SK-N-SH treated with all-trans-retinoic acid at 6 μM for 48 hours (cell line): Measurements from ENCODE around the gene ADAMTS20.

ENCODE experiments used
- ATAC-seq: fragments of 200-7000 bp; cut with Tn5 transposase; 3 replicates; pipeline ENCODE4 v1.9.1; 2020; ENCODE audit warnings: mild to moderate bottlenecking, moderate library complexity
- ARNTL ChIP-seq: fragments of 450-650 bp; formaldehyde crosslinking; IDR thresholded peaks from 2 replicates; pipeline ENCODE4 v1.5.0; 2020; ENCODE audit warnings: low read depth, mild to moderate bottlenecking, moderate library complexity, borderline replicate concordance
- BACH2 ChIP-seq: fragments of 250-450 bp; sonication (Bioruptor Pico); IDR thresholded peaks from 2 replicates; pipeline ENCODE4 v1.9.0; 2021; ENCODE audit warnings: mild to moderate bottlenecking, borderline replicate concordance
- CSDC2 ChIP-seq: fragments of 250-450 bp; sonication (Bioruptor Pico); IDR thresholded peaks from 2 replicates; pipeline ENCODE4 v1.5.0; 2020; ENCODE audit warnings: mild to moderate bottlenecking, moderate library complexity
- ESRRG ChIP-seq: fragments of 250-450 bp; sonication (Bioruptor Pico); IDR thresholded peaks from 2 replicates; pipeline ENCODE4 v1.6.1; 2021; ENCODE audit warnings: mild to moderate bottlenecking
- GLIS3 ChIP-seq: fragments of 250-450 bp; sonication (Bioruptor Pico); IDR thresholded peaks from 2 replicates; pipeline ENCODE4 v1.5.0; 2020; ENCODE audit warnings: mild to moderate bottlenecking, moderate library complexity
- ISL1 ChIP-seq: fragments of 250-450 bp; sonication (Bioruptor Pico); IDR thresholded peaks from 2 replicates; pipeline ENCODE4 v2.1.2; 2022; ENCODE audit warnings: mild to moderate bottlenecking, moderate library complexity
- OSR1 ChIP-seq: fragments of 250-450 bp; sonication (Bioruptor Pico); IDR thresholded peaks from 2 replicates; pipeline ENCODE4 v1.8.0; 2022; ENCODE audit warnings: moderate library complexity, mild to moderate bottlenecking, inconsistent platforms
- PATZ1 ChIP-seq: fragments of 250-450 bp; sonication (Bioruptor Pico); IDR thresholded peaks from 2 replicates; pipeline ENCODE4 v1.8.0; 2020; ENCODE audit warnings: mild to moderate bottlenecking, moderate library complexity, borderline replicate concordance
- PPARA ChIP-seq: fragments of 250-450 bp; sonication (Bioruptor Pico); IDR thresholded peaks from 2 replicates; pipeline ENCODE4 v1.5.0; 2020; ENCODE audit warnings: mild to moderate bottlenecking, borderline replicate concordance
- RARB ChIP-seq: fragments of 250-450 bp; sonication (Bioruptor Pico); IDR thresholded peaks from 2 replicates; pipeline ENCODE4 v1.8.0; 2021; ENCODE audit warnings: mild to moderate bottlenecking, moderate library complexity
- SNAI2 ChIP-seq: fragments of 250-450 bp; sonication (Bioruptor Pico); IDR thresholded peaks from 2 replicates; pipeline ENCODE4 v1.5.0; 2020; ENCODE audit warnings: mild to moderate bottlenecking, moderate library complexity
- TCF4 ChIP-seq: fragments of 250-450 bp; sonication (Bioruptor Pico); IDR thresholded peaks from 2 replicates; pipeline ENCODE4 v1.8.0; 2021; ENCODE audit warnings: mild to moderate bottlenecking, moderate library complexity, borderline replicate concordance
- TOX ChIP-seq: fragments of 250-450 bp; sonication (Bioruptor Pico); IDR thresholded peaks from 2 replicates; pipeline ENCODE4 v1.8.0; 2021; ENCODE audit warnings: mild to moderate bottlenecking, moderate library complexity, borderline replicate concordance
- TSHZ2 ChIP-seq: fragments of 250-450 bp; sonication (Bioruptor Pico); IDR thresholded peaks from 2 replicates; pipeline ENCODE4 v1.5.0; 2020; ENCODE audit warnings: mild to moderate bottlenecking, moderate library complexity
- ZC3H10 ChIP-seq: fragments of 250-450 bp; sonication (Bioruptor Pico); IDR thresholded peaks from 2 replicates; pipeline ENCODE4 v1.5.1; 2021; ENCODE audit warnings: mild to moderate bottlenecking, moderate library complexity
- ZFP3 ChIP-seq: fragments of 250-450 bp; sonication (Bioruptor Pico); IDR thresholded peaks from 2 replicates; pipeline ENCODE4 v1.5.0; 2020; ENCODE audit warnings: mild to moderate bottlenecking, moderate library complexity
- ZFP30 ChIP-seq: fragments of 450-650 bp; formaldehyde crosslinking; IDR thresholded peaks from 2 replicates; pipeline ENCODE4 v1.5.0; 2022; ENCODE audit warnings: mild to moderate bottlenecking, moderate library complexity
- ZNF565 ChIP-seq: fragments of 450-650 bp; formaldehyde crosslinking; conservative IDR thresholded peaks from 2 replicates; pipeline ENCODE4 v1.5.0; 2020; ENCODE audit warnings: low read depth, mild to moderate bottlenecking, moderate library complexity
- ZNF70 ChIP-seq: fragments of 450-650 bp; formaldehyde crosslinking; IDR thresholded peaks from 2 replicates; pipeline ENCODE4 v1.5.0; 2020; ENCODE audit warnings: mild to moderate bottlenecking, moderate library complexity
- ZNF8 ChIP-seq: fragments of 450-650 bp; formaldehyde crosslinking; IDR thresholded peaks from 2 replicates; pipeline ENCODE4 v1.5.0; 2020; ENCODE audit warnings: mild to moderate bottlenecking, moderate library complexity
- TF ChIP-seq, protein P1 (sequence below): fragments of 250-450 bp; sonication (Bioruptor Pico); IDR thresholded peaks from 2 replicates; pipeline ENCODE4 v1.8.0; 2021; ENCODE audit warnings: low read depth, mild to moderate bottlenecking, moderate library complexity, borderline replicate concordance
- TF ChIP-seq, protein P2 (sequence below): fragments of 250-450 bp; sonication (Bioruptor Pico); IDR thresholded peaks from 2 replicates; pipeline ENCODE4 v1.5.1; 2021; ENCODE audit warnings: mild to moderate bottlenecking, moderate library complexity

The ADAMTS20 gene

GRCh38 chr12:43331935-43332334, 220.1 kb downstream of the ADAMTS20 start:
- TF ChIP-seq ESRRG (CRISPR knock-in tag) = no peak
- no peak for TF ChIP-seq ZC3H10 (CRISPR knock-in tag)
- no peak for TF ChIP-seq BACH2
- ATAC-seq = no peak

DNA sequence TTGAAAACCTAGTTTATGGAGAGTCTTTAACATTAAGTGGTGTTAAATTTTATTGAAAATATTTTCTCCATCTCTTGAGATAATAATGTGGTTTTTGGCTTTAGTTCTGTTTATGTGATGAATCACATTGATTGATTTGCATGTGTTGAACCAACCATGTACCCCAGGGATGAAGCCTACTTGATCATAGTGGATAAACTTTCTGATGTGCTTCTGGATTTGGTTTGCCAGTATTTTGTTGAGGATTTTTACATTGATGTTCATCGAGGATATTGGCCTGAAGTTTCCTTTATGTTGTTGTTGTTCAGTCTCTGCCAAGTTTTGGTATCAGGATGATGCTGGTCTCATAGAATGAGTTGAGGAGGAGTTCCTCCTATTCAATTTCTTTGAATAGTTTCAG, 222.6 kb downstream of the ADAMTS20 start:
- ATAC-seq = no peak
- no peak for TF ChIP-seq ZFP3 (CRISPR knock-in tag)

DNA sequence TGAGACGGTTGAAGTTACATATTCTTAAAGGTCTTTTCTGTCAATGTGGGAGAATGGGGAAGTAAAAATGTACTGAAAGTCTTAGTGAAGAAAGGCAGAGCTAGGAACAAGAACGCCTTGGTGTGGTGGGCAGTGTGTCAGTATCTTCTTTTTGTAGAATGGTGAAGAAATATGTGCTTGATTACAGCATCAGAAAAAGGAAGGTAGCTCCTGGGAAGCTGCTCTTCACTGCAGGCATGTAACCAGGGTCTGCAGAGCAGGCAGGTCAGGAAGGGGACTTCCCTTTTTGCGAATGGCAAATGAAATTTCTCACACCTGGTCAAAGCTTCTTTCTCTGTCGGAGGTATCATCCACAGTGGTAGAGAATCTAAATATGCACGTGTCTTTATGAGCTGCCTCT, 226.2 kb downstream of the ADAMTS20 start:
- ATAC-seq = no peak
- TF ChIP-seq, protein P1, sequence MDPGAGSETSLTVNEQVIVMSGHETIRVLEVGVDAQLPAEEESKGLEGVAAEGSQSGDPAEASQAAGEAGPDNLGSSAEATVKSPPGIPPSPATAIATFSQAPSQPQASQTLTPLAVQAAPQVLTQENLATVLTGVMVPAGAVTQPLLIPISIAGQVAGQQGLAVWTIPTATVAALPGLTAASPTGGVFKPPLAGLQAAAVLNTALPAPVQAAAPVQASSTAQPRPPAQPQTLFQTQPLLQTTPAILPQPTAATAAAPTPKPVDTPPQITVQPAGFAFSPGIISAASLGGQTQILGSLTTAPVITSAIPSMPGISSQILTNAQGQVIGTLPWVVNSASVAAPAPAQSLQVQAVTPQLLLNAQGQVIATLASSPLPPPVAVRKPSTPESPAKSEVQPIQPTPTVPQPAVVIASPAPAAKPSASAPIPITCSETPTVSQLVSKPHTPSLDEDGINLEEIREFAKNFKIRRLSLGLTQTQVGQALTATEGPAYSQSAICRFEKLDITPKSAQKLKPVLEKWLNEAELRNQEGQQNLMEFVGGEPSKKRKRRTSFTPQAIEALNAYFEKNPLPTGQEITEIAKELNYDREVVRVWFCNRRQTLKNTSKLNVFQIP = no peak

- no peak for TF ChIP-seq TSHZ2
- TF ChIP-seq OSR1 (CRISPR knock-in tag) = no peak
- no peak for TF ChIP-seq ZNF565
- no peak for TF ChIP-seq RARB
- no peak for TF ChIP-seq ZFP30 (CRISPR knock-in tag)
- TF ChIP-seq BACH2 = no peak
- TF ChIP-seq PPARA = no peak
- TF ChIP-seq ZNF70 (CRISPR knock-in tag) = no peak
- no peak for TF ChIP-seq ESRRG (CRISPR knock-in tag)
- TF ChIP-seq ZFP3 (CRISPR knock-in tag) = no peak
- no peak for TF ChIP-seq ARNTL
- TF ChIP-seq TOX = no peak
These were observed 231.7 kb downstream of the ADAMTS20 start for GRCh38 chr12:43320281-43320680.

DNA sequence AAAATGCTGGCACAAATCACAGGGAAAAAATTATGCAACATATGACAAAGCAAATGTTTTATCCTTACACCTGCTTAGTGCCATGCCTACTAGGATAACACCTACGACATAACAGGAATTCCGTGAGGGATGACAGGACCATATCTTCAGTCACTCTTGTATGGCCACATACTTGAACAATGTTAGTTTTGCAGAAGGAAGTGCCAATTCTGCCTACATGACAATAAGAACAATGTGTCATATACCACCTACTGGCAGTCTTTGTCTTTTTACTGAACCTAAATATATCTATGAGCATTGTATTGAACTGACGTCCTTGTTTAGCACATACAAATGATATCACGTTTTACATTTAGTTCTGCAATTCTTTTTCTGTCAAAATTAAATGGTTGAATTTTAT, 234.0 kb downstream of the ADAMTS20 start:
- TF ChIP-seq BACH2 (no peak), ISL1 (CRISPR knock-in tag) (no peak), CSDC2 (no peak), PATZ1 (no peak), RARB (no peak), SNAI2 (CRISPR knock-in tag) (no peak), TSHZ2 (no peak), ZC3H10 (CRISPR knock-in tag) (no peak), ARNTL (no peak), TCF4 (CRISPR knock-in tag) (no peak), GLIS3 (no peak), ZNF8 (CRISPR knock-in tag) (no peak), ESRRG (CRISPR knock-in tag) (no peak), TOX (no peak), ZNF565 (no peak)
- TF ChIP-seq, protein P2, sequence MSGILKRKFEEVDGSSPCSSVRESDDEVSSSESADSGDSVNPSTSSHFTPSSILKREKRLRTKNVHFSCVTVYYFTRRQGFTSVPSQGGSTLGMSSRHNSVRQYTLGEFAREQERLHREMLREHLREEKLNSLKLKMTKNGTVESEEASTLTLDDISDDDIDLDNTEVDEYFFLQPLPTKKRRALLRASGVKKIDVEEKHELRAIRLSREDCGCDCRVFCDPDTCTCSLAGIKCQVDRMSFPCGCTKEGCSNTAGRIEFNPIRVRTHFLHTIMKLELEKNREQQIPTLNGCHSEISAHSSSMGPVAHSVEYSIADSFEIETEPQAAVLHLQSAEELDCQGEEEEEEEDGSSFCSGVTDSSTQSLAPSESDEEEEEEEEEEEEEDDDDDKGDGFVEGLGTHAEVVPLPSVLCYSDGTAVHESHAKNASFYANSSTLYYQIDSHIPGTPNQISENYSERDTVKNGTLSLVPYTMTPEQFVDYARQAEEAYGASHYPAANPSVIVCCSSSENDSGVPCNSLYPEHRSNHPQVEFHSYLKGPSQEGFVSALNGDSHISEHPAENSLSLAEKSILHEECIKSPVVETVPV (CRISPR knock-in tag) = no peak
- ATAC-seq = no peak

More at GRCh38 chr12:43320281-43320680, 231.7 kb downstream of the ADAMTS20 start:
- ATAC-seq = no peak
